Measurements from ENCODE around the gene MLXIP. TPM values are rescaled to one million over a fixed set of nuclear protein-coding genes. Genes with fewer than 3 reads are reported as not detected.

The MLXIP gene
- total and polyA plus RNA-seq, 2 experiments from 2014 or later, result 16.2 to 23.0 TPM

DNA sequence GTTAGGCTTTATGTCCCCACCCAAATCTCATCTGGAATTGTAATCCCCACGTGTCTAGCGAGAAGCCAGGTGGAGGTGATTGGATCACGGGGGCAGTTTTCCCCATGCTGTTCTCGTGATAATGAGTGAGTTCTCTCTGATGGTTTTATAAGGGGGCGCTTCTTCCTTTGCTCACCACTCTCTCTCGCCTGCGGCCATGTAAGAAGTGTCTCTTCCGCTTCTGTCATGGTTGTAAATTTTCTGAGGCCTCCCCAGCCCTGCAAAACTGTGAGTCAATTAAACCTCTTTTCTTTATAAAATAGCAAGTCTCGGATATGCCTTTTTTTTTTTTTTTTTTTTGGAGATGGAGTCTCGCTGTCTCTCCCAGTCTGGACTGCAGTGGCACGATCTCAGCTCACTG is 82.2 kb downstream of the MLXIP start:
- Histone ChIP-seq H3K27me3 (ENCODE audit: insufficient read depth) (no peaks in the 10 kb centered on the region), H3K4me3 (no peak overlapping the region), H3F3A (replicated peaks; ENCODE audit: low read depth) (no peaks in the 10 kb centered on the region), H4K20me1 (replicated peaks; ENCODE audit: insufficient read depth) (no peaks in the 10 kb centered on the region), H3K79me2 (replicated peaks; ENCODE audit: insufficient read depth) (no peaks in the 10 kb centered on the region), H3K4me2 (no peak overlapping the region), H3K4me1 (ENCODE audit: insufficient read depth) (no peaks in the 10 kb centered on the region), H3K27ac (ENCODE audit: low read depth) (no peak overlapping the region), H3K9me2 (ENCODE audit: insufficient read depth) (no peaks in the 10 kb centered on the region), H3K36me3 (ENCODE audit: insufficient read depth) (no peaks in the 10 kb centered on the region), H2AFZ (no peak overlapping the region)
- DNase-seq (ENCODE audit: low spot score), result no peak
- no peak overlapping the region for H3K4me3 Mint-ChIP-seq
- no peak for TF ChIP-seq NANOG (IDR thresholded peaks at IDR 0.05; ENCODE audit: borderline replicate concordance)
- no peak for TF ChIP-seq JUNB (IDR thresholded peaks at IDR 0.05; ENCODE audit: unreplicated experiment)
- TF ChIP-seq STAT1 (IDR thresholded peaks at IDR 0.05; ENCODE audit: unreplicated experiment), result no peak
- TF ChIP-seq EZH2 (IDR thresholded peaks at IDR 0.05; ENCODE audit: low read depth, unreplicated experiment), result no peak
- TF ChIP-seq EZH2phosphoT487 (IDR thresholded peaks at IDR 0.05; ENCODE audit: unreplicated experiment), result no peak
- TF ChIP-seq, protein P1, sequence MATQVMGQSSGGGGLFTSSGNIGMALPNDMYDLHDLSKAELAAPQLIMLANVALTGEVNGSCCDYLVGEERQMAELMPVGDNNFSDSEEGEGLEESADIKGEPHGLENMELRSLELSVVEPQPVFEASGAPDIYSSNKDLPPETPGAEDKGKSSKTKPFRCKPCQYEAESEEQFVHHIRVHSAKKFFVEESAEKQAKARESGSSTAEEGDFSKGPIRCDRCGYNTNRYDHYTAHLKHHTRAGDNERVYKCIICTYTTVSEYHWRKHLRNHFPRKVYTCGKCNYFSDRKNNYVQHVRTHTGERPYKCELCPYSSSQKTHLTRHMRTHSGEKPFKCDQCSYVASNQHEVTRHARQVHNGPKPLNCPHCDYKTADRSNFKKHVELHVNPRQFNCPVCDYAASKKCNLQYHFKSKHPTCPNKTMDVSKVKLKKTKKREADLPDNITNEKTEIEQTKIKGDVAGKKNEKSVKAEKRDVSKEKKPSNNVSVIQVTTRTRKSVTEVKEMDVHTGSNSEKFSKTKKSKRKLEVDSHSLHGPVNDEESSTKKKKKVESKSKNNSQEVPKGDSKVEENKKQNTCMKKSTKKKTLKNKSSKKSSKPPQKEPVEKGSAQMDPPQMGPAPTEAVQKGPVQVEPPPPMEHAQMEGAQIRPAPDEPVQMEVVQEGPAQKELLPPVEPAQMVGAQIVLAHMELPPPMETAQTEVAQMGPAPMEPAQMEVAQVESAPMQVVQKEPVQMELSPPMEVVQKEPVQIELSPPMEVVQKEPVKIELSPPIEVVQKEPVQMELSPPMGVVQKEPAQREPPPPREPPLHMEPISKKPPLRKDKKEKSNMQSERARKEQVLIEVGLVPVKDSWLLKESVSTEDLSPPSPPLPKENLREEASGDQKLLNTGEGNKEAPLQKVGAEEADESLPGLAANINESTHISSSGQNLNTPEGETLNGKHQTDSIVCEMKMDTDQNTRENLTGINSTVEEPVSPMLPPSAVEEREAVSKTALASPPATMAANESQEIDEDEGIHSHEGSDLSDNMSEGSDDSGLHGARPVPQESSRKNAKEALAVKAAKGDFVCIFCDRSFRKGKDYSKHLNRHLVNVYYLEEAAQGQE (IDR thresholded peaks at IDR 0.05; ENCODE audit: unreplicated experiment), result no peak
- TF ChIP-seq, protein P2, sequence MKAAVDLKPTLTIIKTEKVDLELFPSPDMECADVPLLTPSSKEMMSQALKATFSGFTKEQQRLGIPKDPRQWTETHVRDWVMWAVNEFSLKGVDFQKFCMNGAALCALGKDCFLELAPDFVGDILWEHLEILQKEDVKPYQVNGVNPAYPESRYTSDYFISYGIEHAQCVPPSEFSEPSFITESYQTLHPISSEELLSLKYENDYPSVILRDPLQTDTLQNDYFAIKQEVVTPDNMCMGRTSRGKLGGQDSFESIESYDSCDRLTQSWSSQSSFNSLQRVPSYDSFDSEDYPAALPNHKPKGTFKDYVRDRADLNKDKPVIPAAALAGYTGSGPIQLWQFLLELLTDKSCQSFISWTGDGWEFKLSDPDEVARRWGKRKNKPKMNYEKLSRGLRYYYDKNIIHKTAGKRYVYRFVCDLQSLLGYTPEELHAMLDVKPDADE (IDR thresholded peaks at IDR 0.05), result no peak
- no peak for TF ChIP-seq POLR2AphosphoS5 (IDR thresholded peaks at IDR 0.05; ENCODE audit: low read depth)
- TF ChIP-seq CTCF (conservative IDR thresholded peaks at IDR 0.05; ENCODE audit: low read depth in 2 of 2), result no peak
- TF ChIP-seq ZNF331 (CRISPR knock-in tag; IDR thresholded peaks at IDR 0.05; ENCODE audit: low read depth), result no peak
- no peak for TF ChIP-seq CREB1 (CRISPR knock-in tag; IDR thresholded peaks at IDR 0.05; ENCODE audit: low read depth)
- H3K4me1 Mint-ChIP-seq, result peaks cover under 1% of the 10 kb centered on the region; the same call in 1 of the 3 replicates
- H3K27ac Mint-ChIP-seq, result no peak overlapping the region
- no peak for ATAC-seq
- H3K27me3 Mint-ChIP-seq (ENCODE audit: insufficient read depth, low read depth, poor library complexity), result peaks cover 3% of the 10 kb centered on the region
- H3K9me3 Mint-ChIP-seq, result no peaks in the 10 kb centered on the region
- no peaks in the 10 kb centered on the region for H3K36me3 Mint-ChIP-seq (ENCODE audit: low read depth)
